ENCODE measurements around the gene CFAP97. TPM values are rescaled to one million over a fixed set of nuclear protein-coding genes. Genes with fewer than 3 reads are reported as not detected.

The CFAP97 gene
- polyA plus RNA-seq, 1 donor from 2014 or later = 29.8 TPM

DNA sequence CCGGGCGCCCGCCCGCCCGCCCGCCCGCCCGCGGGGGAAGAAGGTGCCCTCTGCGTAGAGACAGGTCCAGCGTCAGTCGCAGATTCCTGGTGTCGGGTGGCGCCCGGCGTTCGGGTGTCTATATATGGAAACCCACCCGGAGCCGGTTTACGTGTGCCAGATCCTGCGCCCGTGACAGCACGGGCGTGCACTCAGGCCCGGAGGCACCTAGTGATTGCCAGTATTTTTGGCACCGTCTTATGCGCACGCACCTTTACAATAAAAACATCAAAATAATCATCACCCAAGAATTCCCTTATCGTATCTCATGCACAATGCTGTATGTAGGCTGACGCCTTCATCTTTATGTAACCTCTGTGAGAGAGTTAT is 60.2 kb downstream of the CFAP97 start:
- Histone ChIP-seq H3K4me3 (ENCODE audit: low read length) (peak overlapping the region; percentile 74), H3K27ac (ENCODE audit: low read length) (peak overlapping the region; percentile 29), H3K9me2 (ENCODE audit: insufficient read depth, low read length) (no peaks in the 10 kb centered on the region), H3K9ac (ENCODE audit: low read length) (peak overlapping the region; percentile 89), H3F3A (ENCODE audit: insufficient read depth, low read length, poor library complexity, severe bottlenecking) (no peaks in the 10 kb centered on the region), H4K20me1 (ENCODE audit: insufficient read depth) (no peaks in the 10 kb centered on the region), H3K9me3 (ENCODE audit: low read length) (no peaks in the 10 kb centered on the region), H3K79me2 (replicated peaks; ENCODE audit: insufficient read depth, low read length) (peaks cover 17% of the 10 kb centered on the region), H3K27me3 (ENCODE audit: insufficient read depth, low read depth, low read length) (no peaks in the 10 kb centered on the region), H3K4me2 (ENCODE audit: low read length) (peak overlapping the region; percentile 96), H3K36me3 (ENCODE audit: insufficient read depth, low read length) (peaks cover 7% of the 10 kb centered on the region), H2AFZ (ENCODE audit: low read depth, low read length) (peak overlapping the region; percentile 30)
- TF ChIP-seq TAF1 (IDR thresholded peaks at IDR 0.05; ENCODE audit: low read depth) (no peak), POLR2AphosphoS5 (IDR thresholded peaks at IDR 0.05) (no peak), REST (IDR thresholded peaks at IDR 0.05; ENCODE audit: borderline replicate concordance) (no peak), SMC3 (conservative IDR thresholded peaks at IDR 0.05; ENCODE audit: poor library complexity) (no peak), MXI1 (conservative IDR thresholded peaks at IDR 0.05; ENCODE audit: poor library complexity, severe bottlenecking) (no peak), EP300 (conservative IDR thresholded peaks at IDR 0.05; ENCODE audit: poor library complexity, severe bottlenecking) (no peak), RAD21 (conservative IDR thresholded peaks at IDR 0.05) (no peak), EZH2 (IDR thresholded peaks at IDR 0.05; ENCODE audit: borderline replicate concordance, insufficient read depth, low read length, poor library complexity, severe bottlenecking) (no peak)
- TF ChIP-seq, protein P1, sequence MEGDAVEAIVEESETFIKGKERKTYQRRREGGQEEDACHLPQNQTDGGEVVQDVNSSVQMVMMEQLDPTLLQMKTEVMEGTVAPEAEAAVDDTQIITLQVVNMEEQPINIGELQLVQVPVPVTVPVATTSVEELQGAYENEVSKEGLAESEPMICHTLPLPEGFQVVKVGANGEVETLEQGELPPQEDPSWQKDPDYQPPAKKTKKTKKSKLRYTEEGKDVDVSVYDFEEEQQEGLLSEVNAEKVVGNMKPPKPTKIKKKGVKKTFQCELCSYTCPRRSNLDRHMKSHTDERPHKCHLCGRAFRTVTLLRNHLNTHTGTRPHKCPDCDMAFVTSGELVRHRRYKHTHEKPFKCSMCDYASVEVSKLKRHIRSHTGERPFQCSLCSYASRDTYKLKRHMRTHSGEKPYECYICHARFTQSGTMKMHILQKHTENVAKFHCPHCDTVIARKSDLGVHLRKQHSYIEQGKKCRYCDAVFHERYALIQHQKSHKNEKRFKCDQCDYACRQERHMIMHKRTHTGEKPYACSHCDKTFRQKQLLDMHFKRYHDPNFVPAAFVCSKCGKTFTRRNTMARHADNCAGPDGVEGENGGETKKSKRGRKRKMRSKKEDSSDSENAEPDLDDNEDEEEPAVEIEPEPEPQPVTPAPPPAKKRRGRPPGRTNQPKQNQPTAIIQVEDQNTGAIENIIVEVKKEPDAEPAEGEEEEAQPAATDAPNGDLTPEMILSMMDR (IDR thresholded peaks at IDR 0.05; ENCODE audit: poor library complexity, severe bottlenecking) = no peak

- Histone ChIP-seq H3K9me2 (ENCODE audit: insufficient read depth, low read length) (no peaks in the 10 kb centered on the region), H4K20me1 (ENCODE audit: insufficient read depth) (no peaks in the 10 kb centered on the region), H3K36me3 (ENCODE audit: insufficient read depth, low read length) (peaks cover 7% of the 10 kb centered on the region), H3K4me2 (ENCODE audit: low read length) (peak within 1 kb of the TSS; percentile 96), H3F3A (ENCODE audit: insufficient read depth, low read length, poor library complexity, severe bottlenecking) (no peaks in the 10 kb centered on the region), H3K9ac (ENCODE audit: low read length) (peak within 1 kb of the TSS; percentile 89), H2AFZ (ENCODE audit: low read depth, low read length) (peak within 1 kb of the TSS; percentile 100), H3K9me3 (ENCODE audit: low read length) (no peaks in the 10 kb centered on the region), H3K27me3 (ENCODE audit: insufficient read depth, low read depth, low read length) (no peaks in the 10 kb centered on the region), H3K79me2 (replicated peaks; ENCODE audit: insufficient read depth, low read length) (peaks cover 17% of the 10 kb centered on the region), H3K27ac (ENCODE audit: low read length) (peak within 1 kb of the TSS; percentile 85), H3K4me3 (ENCODE audit: low read length) (peak within 1 kb of the TSS; percentile 74)
- TF ChIP-seq REST (IDR thresholded peaks at IDR 0.05; ENCODE audit: borderline replicate concordance) (peak; percentile 60), EP300 (conservative IDR thresholded peaks at IDR 0.05; ENCODE audit: poor library complexity, severe bottlenecking) (peak; percentile 58), POLR2AphosphoS5 (IDR thresholded peaks at IDR 0.05) (peak; percentile 98), SMC3 (conservative IDR thresholded peaks at IDR 0.05; ENCODE audit: poor library complexity) (peak; percentile 58), RAD21 (conservative IDR thresholded peaks at IDR 0.05) (peak; percentile 52), MXI1 (conservative IDR thresholded peaks at IDR 0.05; ENCODE audit: poor library complexity, severe bottlenecking) (peak; percentile 82), TAF1 (IDR thresholded peaks at IDR 0.05; ENCODE audit: low read depth) (peak; percentile 93), EZH2 (IDR thresholded peaks at IDR 0.05; ENCODE audit: borderline replicate concordance, insufficient read depth, low read length, poor library complexity, severe bottlenecking) (no peak)
- TF ChIP-seq, protein P1 (IDR thresholded peaks at IDR 0.05; ENCODE audit: poor library complexity, severe bottlenecking) = peak; percentile 80
Measured at GRCh38 chr4:185142912-185143600, 60.7 kb downstream of the CFAP97 start, which contains the start of gene SLC25A4. Gene SLC25A4, plus strand, starts transcription at chr4:185143266. Its CDS starts 107 bp downstream, at chr4:185143373.
